Activated CD8-positive, alpha-beta memory T cell treated with anti-CD3 and anti-CD28 coated beads, Interleukin-2, amount 50 U/mL, for 1 hour (primary cell): Measurements from ENCODE around the gene CBL.
"Not testable (repeated sequence)": the region's sequence is repeated elsewhere in the genome, so short reads cannot be mapped to it uniquely, and the experiment has no call there.

Experiments
- DNase-seq: peaks from one replicate; pipeline ENCODE4 v3.0.0-alpha.2; 2020; ENCODE audit errors: extremely low read depth

CBL gene

GRCh38 chr11:119184399-119184798 is 21.7 kb upstream of the CBL start:
- DNase-seq = not testable (repeated sequence)

- DNase-seq = no peak
Measured at GRCh38 chr11:119185981-119186634, 20.0 kb upstream of the CBL start.

- no peak for DNase-seq
Measured at GRCh38 chr11:119187123-119187892, 18.8 kb upstream of the CBL start.

GRCh38 chr11:119188067-119188466 is 18.1 kb upstream of the CBL start:
- DNase-seq = no peak

GRCh38 chr11:119188887-119189286 is 17.3 kb upstream of the CBL start:
- no peak for DNase-seq

- DNase-seq = no peak
Measured at GRCh38 chr11:119189393-119189792, 16.7 kb upstream of the CBL start.

- no peak for DNase-seq
Measured at GRCh38 chr11:119190531-119190930, 15.6 kb upstream of the CBL start.

GRCh38 chr11:119191265-119191664 is 14.9 kb upstream of the CBL start:
- not testable (repeated sequence) for DNase-seq

- no peak for DNase-seq
Measured at GRCh38 chr11:119192111-119192510, 14.0 kb upstream of the CBL start.

- no peak for DNase-seq
Measured at GRCh38 chr11:119193001-119193400, 13.1 kb upstream of the CBL start.

- no peak for DNase-seq
Measured at GRCh38 chr11:119193626-119194025, 12.5 kb upstream of the CBL start.

GRCh38 chr11:119194811-119195440 is 11.2 kb upstream of the CBL start:
- no peak for DNase-seq

GRCh38 chr11:119195680-119196079 is 10.5 kb upstream of the CBL start:
- no peak for DNase-seq

GRCh38 chr11:119196833-119197483 is 9.2 kb upstream of the CBL start:
- DNase-seq = peak; percentile 53

- DNase-seq = no peak
Measured at GRCh38 chr11:119198925-119199324, 7.2 kb upstream of the CBL start.

- not testable (repeated sequence) for DNase-seq
Measured at GRCh38 chr11:119201236-119201635, 4.9 kb upstream of the CBL start.

- DNase-seq = no peak
Measured at GRCh38 chr11:119202554-119202953, 3.6 kb upstream of the CBL start.

- no peak for DNase-seq
Measured at GRCh38 chr11:119204066-119204465, 2.1 kb upstream of the CBL start.

GRCh38 chr11:119205080-119205479 is 1.1 kb upstream of the CBL start:
- DNase-seq = no peak

GRCh38 chr11:119206511-119207414 is 624 bp downstream of the CBL start:
- DNase-seq = no peak

GRCh38 chr11:119207415-119207960 is 1.3 kb downstream of the CBL start:
- no peak for DNase-seq
